ENCODE measurements around the gene MCM9.

Gene MCM9

DNA sequence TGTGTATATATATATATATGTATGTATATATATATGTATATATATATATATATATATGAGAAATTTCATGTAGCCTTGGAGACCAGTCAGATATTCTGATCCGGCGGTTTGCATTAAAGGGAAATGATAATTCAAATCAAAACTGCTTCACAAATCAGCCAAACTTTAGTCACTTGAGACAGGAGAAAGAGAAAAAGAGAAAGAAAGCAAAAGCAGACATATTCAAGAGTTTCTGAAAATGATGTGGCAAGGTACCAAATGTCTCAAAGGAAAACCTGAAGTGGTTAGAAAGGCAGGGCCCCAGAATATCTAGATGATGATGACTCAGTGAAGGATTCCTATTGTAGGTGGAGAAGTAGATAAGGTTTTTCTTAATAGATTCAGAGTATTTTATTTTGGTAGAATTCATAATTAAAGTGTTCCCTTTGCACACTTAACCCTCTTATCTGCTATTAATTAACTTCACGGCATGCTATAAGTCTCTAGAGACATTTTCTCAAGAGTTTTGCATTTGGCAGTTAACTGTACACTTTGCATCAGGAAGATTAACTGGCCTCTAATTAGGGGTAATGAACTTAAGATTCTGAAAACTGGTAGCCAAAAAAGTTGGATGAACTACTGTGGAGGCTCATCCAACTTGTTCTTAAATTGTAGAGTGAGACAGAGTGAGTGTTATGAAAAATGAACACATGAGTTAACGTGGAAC is 91.1 kb downstream of the MCM9 start:
- TF ChIP-seq, protein P1, sequence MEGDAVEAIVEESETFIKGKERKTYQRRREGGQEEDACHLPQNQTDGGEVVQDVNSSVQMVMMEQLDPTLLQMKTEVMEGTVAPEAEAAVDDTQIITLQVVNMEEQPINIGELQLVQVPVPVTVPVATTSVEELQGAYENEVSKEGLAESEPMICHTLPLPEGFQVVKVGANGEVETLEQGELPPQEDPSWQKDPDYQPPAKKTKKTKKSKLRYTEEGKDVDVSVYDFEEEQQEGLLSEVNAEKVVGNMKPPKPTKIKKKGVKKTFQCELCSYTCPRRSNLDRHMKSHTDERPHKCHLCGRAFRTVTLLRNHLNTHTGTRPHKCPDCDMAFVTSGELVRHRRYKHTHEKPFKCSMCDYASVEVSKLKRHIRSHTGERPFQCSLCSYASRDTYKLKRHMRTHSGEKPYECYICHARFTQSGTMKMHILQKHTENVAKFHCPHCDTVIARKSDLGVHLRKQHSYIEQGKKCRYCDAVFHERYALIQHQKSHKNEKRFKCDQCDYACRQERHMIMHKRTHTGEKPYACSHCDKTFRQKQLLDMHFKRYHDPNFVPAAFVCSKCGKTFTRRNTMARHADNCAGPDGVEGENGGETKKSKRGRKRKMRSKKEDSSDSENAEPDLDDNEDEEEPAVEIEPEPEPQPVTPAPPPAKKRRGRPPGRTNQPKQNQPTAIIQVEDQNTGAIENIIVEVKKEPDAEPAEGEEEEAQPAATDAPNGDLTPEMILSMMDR (IDR thresholded peaks at IDR 0.05; ENCODE audit: insufficient read depth, low read length, poor library complexity, severe bottlenecking), result no peak
- H3K27me3 ChIP-seq (replicated peaks; ENCODE audit: control insufficient read depth, insufficient read depth, low read length), result no peaks in the 10 kb centered on the region
- DNase-seq (ENCODE audit: extremely low read depth, insufficient read length), result peak; percentile 53
- no peaks in the 10 kb centered on the region; the same call in 1 of the 2 replicates for H3K36me3 ChIP-seq (ENCODE audit: control insufficient read depth, insufficient read depth, low read length)
- no peak overlapping the region; the same call in 1 of the 2 replicates for H3K4me3 ChIP-seq (replicated peaks; ENCODE audit: low read depth, low read length)

DNA sequence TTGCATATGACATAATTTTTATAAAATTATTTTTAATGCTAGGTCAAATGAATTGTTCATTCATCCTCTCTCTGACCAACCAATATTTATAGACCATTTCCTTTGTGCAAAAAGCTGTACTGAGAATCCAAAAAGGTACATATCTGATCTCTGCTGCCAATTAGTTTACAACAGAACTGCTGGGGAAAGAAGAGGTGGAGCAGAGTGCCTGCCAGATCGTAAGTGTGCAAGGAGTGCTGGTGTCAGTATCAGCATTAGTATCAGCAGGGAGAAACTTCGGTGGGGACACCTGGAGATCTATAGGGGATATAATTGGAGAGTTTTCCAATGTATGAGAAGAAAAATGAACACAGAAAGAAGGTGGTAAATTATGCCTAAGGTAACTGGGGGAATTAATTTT is 104.3 kb downstream of the MCM9 start:
- peaks cover 2% of the 10 kb centered on the region for H3K36me3 ChIP-seq (ENCODE audit: control insufficient read depth, insufficient read depth, low read length)
- TF ChIP-seq, protein P1 (IDR thresholded peaks at IDR 0.05; ENCODE audit: insufficient read depth, low read length, poor library complexity, severe bottlenecking), result no peak
- H3K4me3 ChIP-seq (replicated peaks; ENCODE audit: low read depth, low read length), result no peak overlapping the region
- no peak for DNase-seq (ENCODE audit: extremely low read depth, insufficient read length)
- no peaks in the 10 kb centered on the region for H3K27me3 ChIP-seq (replicated peaks; ENCODE audit: control insufficient read depth, insufficient read depth, low read length)

DNA sequence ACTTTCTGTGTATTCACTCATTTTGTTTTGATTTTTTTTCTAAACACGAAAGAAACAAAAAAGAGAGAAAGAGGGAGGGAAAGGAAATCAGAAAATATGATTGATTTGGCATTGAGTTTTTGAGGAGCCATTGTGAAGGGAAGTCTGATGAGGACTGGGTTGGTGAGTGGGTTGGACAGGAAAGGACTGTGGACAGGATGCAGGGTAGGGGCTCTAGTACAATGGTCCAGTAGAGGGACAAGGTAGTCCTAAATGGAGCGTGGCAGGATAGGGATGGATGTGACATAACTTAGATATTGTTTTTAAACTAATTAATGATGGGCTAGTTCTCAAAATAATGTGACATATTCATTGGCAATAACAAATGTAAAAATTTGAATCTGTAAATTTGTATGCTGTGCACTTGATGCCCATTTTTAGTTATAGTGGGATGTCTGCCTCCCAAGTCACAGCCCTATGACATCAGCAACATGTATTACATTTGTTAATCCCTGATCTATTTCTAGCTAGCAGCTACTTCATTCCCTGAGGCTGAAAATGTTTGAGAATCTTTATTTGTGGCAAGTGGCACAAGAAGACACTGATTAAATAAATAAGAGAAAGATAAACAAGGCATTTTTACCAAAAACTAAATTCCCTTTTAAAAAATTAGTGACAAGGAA is 105.0 kb downstream of the MCM9 start:
- Histone ChIP-seq H3K36me3 (ENCODE audit: control insufficient read depth, insufficient read depth, low read length) (peaks cover 2% of the 10 kb centered on the region), H3K4me3 (replicated peaks; ENCODE audit: low read depth, low read length) (no peak overlapping the region), H3K27me3 (replicated peaks; ENCODE audit: control insufficient read depth, insufficient read depth, low read length) (no peaks in the 10 kb centered on the region)
- TF ChIP-seq, protein P1 (IDR thresholded peaks at IDR 0.05; ENCODE audit: insufficient read depth, low read length, poor library complexity, severe bottlenecking), result no peak
- DNase-seq (ENCODE audit: extremely low read depth, insufficient read length), result no peak

DNA sequence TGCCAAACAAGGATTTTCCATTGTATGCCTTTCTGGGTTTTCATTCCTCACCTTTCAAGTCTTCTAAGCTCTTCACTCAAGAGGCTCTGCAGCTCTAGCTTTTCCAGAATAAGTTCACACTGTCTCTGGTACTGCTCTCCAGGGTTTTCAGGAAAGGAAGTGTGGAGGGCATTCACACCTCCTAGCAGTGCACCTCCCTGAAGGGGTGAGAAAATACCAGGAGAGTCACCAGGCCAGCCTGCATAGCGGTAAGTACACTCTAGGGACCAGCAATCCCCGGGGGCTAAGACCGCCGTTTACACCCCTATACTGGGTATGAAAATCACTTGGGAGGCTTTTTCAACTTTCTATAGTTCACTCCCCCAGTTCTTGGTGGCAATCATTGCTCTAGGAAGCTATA is 108.9 kb downstream of the MCM9 start:
- Histone ChIP-seq H3K27me3 (replicated peaks; ENCODE audit: control insufficient read depth, insufficient read depth, low read length) (no peaks in the 10 kb centered on the region), H3K36me3 (ENCODE audit: control insufficient read depth, insufficient read depth, low read length) (peaks cover 7% of the 10 kb centered on the region), H3K4me3 (replicated peaks; ENCODE audit: low read depth, low read length) (no peak overlapping the region)
- TF ChIP-seq, protein P1 (IDR thresholded peaks at IDR 0.05; ENCODE audit: insufficient read depth, low read length, poor library complexity, severe bottlenecking), result no peak
- DNase-seq (ENCODE audit: extremely low read depth, insufficient read length), result no peak

DNA sequence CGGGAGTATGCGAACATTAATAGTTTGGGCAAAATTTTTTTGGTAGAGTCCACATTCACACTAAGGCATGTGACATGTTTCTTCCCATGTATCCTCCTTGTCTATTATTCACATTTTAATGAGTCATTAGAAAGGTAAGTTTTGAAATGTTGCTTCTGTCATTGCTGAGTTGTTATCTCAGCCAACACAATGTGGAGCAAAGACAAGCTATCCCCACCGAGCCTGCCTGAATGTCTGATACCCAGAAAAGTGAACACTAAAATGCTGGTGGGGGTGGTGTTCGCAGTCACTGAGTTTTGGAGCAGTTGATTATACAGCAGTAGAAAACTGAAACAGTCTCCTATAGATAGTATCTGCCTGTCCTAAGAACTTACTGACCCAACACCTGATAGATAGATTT is 109.3 kb downstream of the MCM9 start:
- Histone ChIP-seq H3K36me3 (ENCODE audit: control insufficient read depth, insufficient read depth, low read length) (peaks cover 7% of the 10 kb centered on the region), H3K27me3 (replicated peaks; ENCODE audit: control insufficient read depth, insufficient read depth, low read length) (no peaks in the 10 kb centered on the region), H3K4me3 (replicated peaks; ENCODE audit: low read depth, low read length) (no peak overlapping the region)
- TF ChIP-seq, protein P1 (IDR thresholded peaks at IDR 0.05; ENCODE audit: insufficient read depth, low read length, poor library complexity, severe bottlenecking), result no peak
- no peak for DNase-seq (ENCODE audit: extremely low read depth, insufficient read length)
